Osteocyte (in vitro differentiated cells): Measurements from ENCODE around the gene RTEL1. TPM values are rescaled to one million over a fixed set of nuclear protein-coding genes. Genes with fewer than 3 reads are reported as not detected.

Source experiments
- DNase-seq: peaks from one replicate; pipeline ENCODE4 v3.0.0; 2021; ENCODE audit warnings: mixed read lengths; ENCODE audit not compliant: unreplicated experiment; ENCODE audit errors: extremely low spot score
- H3K27ac Mint-ChIP-seq: one replicate; pipeline ENCODE4 v1.8.0; 2021; ENCODE audit warnings: mild to moderate bottlenecking, mixed read lengths; ENCODE audit not compliant: unreplicated experiment
- H3K27me3 Mint-ChIP-seq: one replicate; pipeline ENCODE4 v1.8.0; 2021; ENCODE audit warnings: mixed read lengths; ENCODE audit not compliant: unreplicated experiment
- H3K36me3 Mint-ChIP-seq: one replicate; pipeline ENCODE4 v1.8.0; 2021; ENCODE audit warnings: mixed read lengths; ENCODE audit not compliant: unreplicated experiment
- H3K4me1 Mint-ChIP-seq: one replicate; pipeline ENCODE4 v1.8.0; 2021; ENCODE audit warnings: mixed read lengths; ENCODE audit not compliant: unreplicated experiment
- H3K4me3 Mint-ChIP-seq: one replicate; pipeline ENCODE4 v1.8.0; 2021; ENCODE audit warnings: mild to moderate bottlenecking, moderate library complexity, mixed read lengths; ENCODE audit not compliant: unreplicated experiment
- H3K9me3 Mint-ChIP-seq: one replicate; pipeline ENCODE4 v1.8.0; 2021; ENCODE audit warnings: mixed read lengths; ENCODE audit not compliant: unreplicated experiment
- total RNA-seq: library from RNA; stranded (reverse); gene quantifications from 2 replicates; pipeline ENCODE4 v1.2.1, GENCODE V29; 2021
- TF ChIP-seq, protein P1 (sequence below): fragments of 200-600 bp; sonication (generic); IDR thresholded peaks from 2 replicates; pipeline ENCODE4 v1.5.0; 2021; ENCODE audit warnings: antibody characterized with exemption, mild to moderate bottlenecking, moderate library complexity

RTEL1 gene
- total RNA-seq, 1 donor from 2014 or later, result 34.1 TPM

GRCh38 chr20:63691711-63692435 lies 33.8 kb downstream of the RTEL1 start:
- Mint-ChIP-seq H3K4me3 (no peak overlapping the region), H3K9me3 (no peaks in the 10 kb centered on the region), H3K27me3 (no peaks in the 10 kb centered on the region), H3K27ac (peak overlapping the region; percentile 56), H3K36me3 (no peaks in the 10 kb centered on the region), H3K4me1 (peaks cover 25% of the 10 kb centered on the region)
- DNase-seq, result no peak
- TF ChIP-seq, protein P1, sequence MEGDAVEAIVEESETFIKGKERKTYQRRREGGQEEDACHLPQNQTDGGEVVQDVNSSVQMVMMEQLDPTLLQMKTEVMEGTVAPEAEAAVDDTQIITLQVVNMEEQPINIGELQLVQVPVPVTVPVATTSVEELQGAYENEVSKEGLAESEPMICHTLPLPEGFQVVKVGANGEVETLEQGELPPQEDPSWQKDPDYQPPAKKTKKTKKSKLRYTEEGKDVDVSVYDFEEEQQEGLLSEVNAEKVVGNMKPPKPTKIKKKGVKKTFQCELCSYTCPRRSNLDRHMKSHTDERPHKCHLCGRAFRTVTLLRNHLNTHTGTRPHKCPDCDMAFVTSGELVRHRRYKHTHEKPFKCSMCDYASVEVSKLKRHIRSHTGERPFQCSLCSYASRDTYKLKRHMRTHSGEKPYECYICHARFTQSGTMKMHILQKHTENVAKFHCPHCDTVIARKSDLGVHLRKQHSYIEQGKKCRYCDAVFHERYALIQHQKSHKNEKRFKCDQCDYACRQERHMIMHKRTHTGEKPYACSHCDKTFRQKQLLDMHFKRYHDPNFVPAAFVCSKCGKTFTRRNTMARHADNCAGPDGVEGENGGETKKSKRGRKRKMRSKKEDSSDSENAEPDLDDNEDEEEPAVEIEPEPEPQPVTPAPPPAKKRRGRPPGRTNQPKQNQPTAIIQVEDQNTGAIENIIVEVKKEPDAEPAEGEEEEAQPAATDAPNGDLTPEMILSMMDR, result no peak

- H3K27me3 Mint-ChIP-seq, result no peaks in the 10 kb centered on the region
- TF ChIP-seq, protein P1, result no peak
- H3K4me1 Mint-ChIP-seq, result peaks cover 23% of the 10 kb centered on the region
- H3K4me3 Mint-ChIP-seq, result no peak overlapping the region
- H3K36me3 Mint-ChIP-seq, result no peaks in the 10 kb centered on the region
- peak overlapping the region; percentile 23 for H3K27ac Mint-ChIP-seq
- no peaks in the 10 kb centered on the region for H3K9me3 Mint-ChIP-seq
- DNase-seq, result no peak
Measured at GRCh38 chr20:63692436-63693082, 34.4 kb downstream of the RTEL1 start.

GRCh38 chr20:63693083-63693732 lies 35.1 kb downstream of the RTEL1 start:
- no peaks in the 10 kb centered on the region for H3K27me3 Mint-ChIP-seq
- TF ChIP-seq, protein P1, result no peak
- H3K4me1 Mint-ChIP-seq, result peaks cover 25% of the 10 kb centered on the region
- no peak overlapping the region for H3K4me3 Mint-ChIP-seq
- H3K36me3 Mint-ChIP-seq, result no peaks in the 10 kb centered on the region
- no peak for DNase-seq
- H3K9me3 Mint-ChIP-seq, result no peaks in the 10 kb centered on the region
- no peak overlapping the region for H3K27ac Mint-ChIP-seq

DNA sequence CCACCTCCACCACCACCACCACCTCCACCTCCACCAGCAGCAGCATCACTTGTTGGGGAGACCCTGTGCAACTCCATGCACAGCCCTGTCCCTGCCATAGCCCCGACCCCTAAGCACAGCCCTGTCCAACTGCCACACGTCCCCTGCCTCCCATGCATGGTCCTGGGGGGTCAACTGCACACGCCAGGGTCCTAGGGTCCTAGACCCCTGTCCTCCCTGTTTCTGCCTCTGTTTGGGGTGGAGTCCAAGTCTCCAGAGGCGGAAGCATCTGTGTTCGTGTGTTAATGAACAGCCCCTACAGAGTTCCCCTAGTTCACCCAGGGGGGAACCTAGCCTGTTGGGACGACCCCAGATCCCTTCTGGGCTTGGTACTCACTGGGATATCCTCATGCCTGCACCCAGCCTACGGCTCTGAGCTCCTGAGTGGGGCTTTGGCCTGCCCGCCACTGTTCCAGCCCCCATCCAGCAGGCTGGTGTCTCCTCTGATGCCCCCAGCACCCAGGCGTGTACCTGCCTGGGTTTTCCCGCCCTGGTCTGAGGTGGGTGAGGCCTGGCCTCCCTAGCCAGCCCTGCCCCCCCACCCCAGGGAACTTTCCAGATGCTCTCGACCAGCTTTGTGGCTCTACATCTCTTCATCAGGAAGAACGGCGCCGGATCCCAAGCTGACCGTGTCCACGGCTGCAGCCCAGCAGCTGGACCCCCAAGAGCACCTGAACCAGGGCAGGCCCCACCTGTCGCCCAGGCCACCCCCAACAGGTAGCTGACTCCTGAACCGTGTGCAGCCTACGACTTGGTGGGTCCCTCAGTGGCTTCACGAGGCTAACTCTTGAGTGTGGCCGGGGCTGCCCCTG lies 35.8 kb downstream of the RTEL1 start:
- Mint-ChIP-seq H3K9me3 (no peaks in the 10 kb centered on the region), H3K27ac (peak overlapping the region; percentile 23), H3K4me1 (peaks cover 29% of the 10 kb centered on the region), H3K36me3 (no peaks in the 10 kb centered on the region), H3K27me3 (no peaks in the 10 kb centered on the region), H3K4me3 (no peak overlapping the region)
- DNase-seq, result no peak
- TF ChIP-seq, protein P1, result no peak
